ENCODE results near the gene GDI2. TPM values are rescaled to one million over a fixed set of nuclear protein-coding genes. Genes with fewer than 3 reads are reported as not detected.
"Not testable (repeated sequence)": the region's sequence is repeated elsewhere in the genome, so short reads cannot be mapped to it uniquely, and the experiment has no call there.

GDI2 gene
- total RNA-seq, 1 donor from 2014 or later, result 650 TPM

- no peak for DNase-seq (ENCODE audit: low read depth, low spot score)
Observed at GRCh38 chr10:5828725-5829124, 15.5 kb upstream of the GDI2 start.

GRCh38 chr10:5827841-5828240 lies 14.6 kb upstream of the GDI2 start:
- DNase-seq (ENCODE audit: low read depth, low spot score), result no peak

GRCh38 chr10:5826511-5826910 lies 13.3 kb upstream of the GDI2 start:
- DNase-seq (ENCODE audit: low read depth, low spot score), result not testable (repeated sequence)

GRCh38 chr10:5818894-5819293 lies 5.7 kb upstream of the GDI2 start:
- no peak for DNase-seq (ENCODE audit: low read depth, low spot score)

- no peak for DNase-seq (ENCODE audit: low read depth, low spot score)
Observed at GRCh38 chr10:5818048-5818331, 4.8 kb upstream of the GDI2 start.

- no peak for DNase-seq (ENCODE audit: low read depth, low spot score)
Observed at GRCh38 chr10:5817322-5818047, 4.3 kb upstream of the GDI2 start.

GRCh38 chr10:5816170-5816569 lies 2.9 kb upstream of the GDI2 start:
- DNase-seq (ENCODE audit: low read depth, low spot score), result no peak

GRCh38 chr10:5814110-5815107 lies 1.2 kb upstream of the GDI2 start:
- no peak for DNase-seq (ENCODE audit: low read depth, low spot score)

- no peak for DNase-seq (ENCODE audit: low read depth, low spot score)
Observed at GRCh38 chr10:5813091-5813340, 218 bp downstream of the GDI2 start.

- no peak for DNase-seq (ENCODE audit: low read depth, low spot score)
Observed at GRCh38 chr10:5812283-5813090, 747 bp downstream of the GDI2 start.

- DNase-seq (ENCODE audit: low read depth, low spot score), result no peak
Observed at GRCh38 chr10:5811387-5811821, 1.8 kb downstream of the GDI2 start.

GRCh38 chr10:5810225-5810624 lies 3.0 kb downstream of the GDI2 start:
- no peak for DNase-seq (ENCODE audit: low read depth, low spot score)

- DNase-seq (ENCODE audit: low read depth, low spot score), result no peak
Observed at GRCh38 chr10:5809527-5810154, 3.6 kb downstream of the GDI2 start.

GRCh38 chr10:5808783-5809392 lies 4.3 kb downstream of the GDI2 start:
- DNase-seq (ENCODE audit: low read depth, low spot score), result not testable (repeated sequence)

- DNase-seq (ENCODE audit: low read depth, low spot score), result no peak
Observed at GRCh38 chr10:5806745-5807144, 6.5 kb downstream of the GDI2 start.

- DNase-seq (ENCODE audit: low read depth, low spot score), result no peak
Observed at GRCh38 chr10:5805711-5806110, 7.5 kb downstream of the GDI2 start.

GRCh38 chr10:5805260-5805659 lies 8.0 kb downstream of the GDI2 start:
- DNase-seq (ENCODE audit: low read depth, low spot score), result no peak

- DNase-seq (ENCODE audit: low read depth, low spot score), result no peak
Observed at GRCh38 chr10:5804386-5804785, 8.8 kb downstream of the GDI2 start.

- DNase-seq (ENCODE audit: low read depth, low spot score), result no peak
Observed at GRCh38 chr10:5800782-5801181, 12.5 kb downstream of the GDI2 start.

GRCh38 chr10:5794236-5794635 lies 19.0 kb downstream of the GDI2 start:
- DNase-seq (ENCODE audit: low read depth, low spot score), result no peak

GRCh38 chr10:5789626-5790025 lies 23.6 kb downstream of the GDI2 start:
- no peak for DNase-seq (ENCODE audit: low read depth, low spot score)

Data from pulmonary artery endothelial cell (primary cell).